Measurements from ENCODE around the gene U2AF1L4.

U2AF1L4 gene

DNA sequence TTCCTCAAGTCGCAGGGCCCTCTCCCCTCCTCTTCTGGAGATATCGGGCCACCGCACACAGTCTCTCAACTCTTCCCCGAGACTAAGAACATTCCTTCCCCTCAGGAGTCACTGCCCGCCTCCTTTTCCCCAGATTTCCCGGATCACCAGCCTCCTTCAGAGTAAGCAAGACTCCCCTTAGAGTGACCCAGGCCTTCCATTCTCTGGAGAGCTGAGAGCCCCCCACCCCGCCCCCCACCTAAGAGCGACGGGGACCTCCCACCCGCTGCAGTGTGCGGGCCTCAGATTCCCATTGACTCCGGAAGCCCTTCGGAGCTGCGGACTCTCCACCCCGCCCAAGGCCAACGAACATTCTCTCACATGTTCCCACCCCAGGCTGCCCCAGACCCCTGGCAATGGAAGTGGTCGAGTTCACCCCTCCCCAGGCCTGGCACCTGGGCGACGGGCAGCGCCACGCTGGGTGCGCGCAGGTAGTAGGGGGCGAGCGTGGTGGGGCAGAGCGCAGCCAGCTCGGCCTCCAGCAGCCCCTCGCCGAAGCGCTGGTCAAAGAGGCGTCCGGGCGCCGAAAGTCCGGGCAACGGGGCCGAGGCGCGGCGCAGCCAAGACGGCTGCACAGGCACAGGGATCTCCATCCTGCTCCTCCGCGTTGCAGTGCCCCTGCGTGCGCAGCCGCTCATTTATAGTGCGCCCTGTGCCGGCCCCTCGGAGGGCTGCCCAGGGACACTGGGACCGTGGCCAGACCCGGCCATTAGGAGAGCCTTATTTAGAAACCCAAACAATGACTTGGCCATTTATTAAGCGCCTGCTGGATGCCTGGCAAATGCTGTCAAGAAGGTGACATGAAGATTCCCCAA is 11.4 kb upstream of the U2AF1L4 start, which contains the start of gene HSPB6:
TSS of gene HSPB6 (minus strand) at position 653 of the 854 bp plus-strand sequence. CDS start at position 632, 21 bp downstream.
- DNase-seq, result no peak

GRCh38 chr19:35755550-35756376 is 10.5 kb upstream of the U2AF1L4 start:
- no peak for DNase-seq

DNA sequence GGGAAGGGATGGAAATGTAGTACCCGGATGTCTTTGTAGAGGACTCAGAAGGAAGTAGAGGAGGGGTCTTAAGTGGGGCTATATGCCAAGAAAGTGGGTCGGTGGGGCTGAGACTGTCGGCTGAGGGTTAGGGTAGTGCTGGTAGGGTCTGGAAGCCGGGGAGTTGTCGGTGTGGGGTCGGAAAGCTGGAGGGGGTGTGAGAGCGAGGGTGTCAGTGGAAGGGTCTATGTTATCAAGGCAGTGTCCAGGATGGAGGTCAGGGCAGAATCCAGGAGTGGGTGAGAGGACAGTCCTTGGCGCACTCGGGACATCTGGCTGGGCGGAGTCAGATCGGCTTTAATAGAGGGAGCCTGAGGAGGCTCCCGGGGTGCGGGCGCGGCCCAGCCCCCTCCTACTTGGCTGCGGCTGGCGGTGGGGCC is 9.9 kb upstream of the U2AF1L4 start:
- DNase-seq, result no peak

- no peak for DNase-seq
Observed at GRCh38 chr19:35754370-35755130, 9.3 kb upstream of the U2AF1L4 start.

DNA sequence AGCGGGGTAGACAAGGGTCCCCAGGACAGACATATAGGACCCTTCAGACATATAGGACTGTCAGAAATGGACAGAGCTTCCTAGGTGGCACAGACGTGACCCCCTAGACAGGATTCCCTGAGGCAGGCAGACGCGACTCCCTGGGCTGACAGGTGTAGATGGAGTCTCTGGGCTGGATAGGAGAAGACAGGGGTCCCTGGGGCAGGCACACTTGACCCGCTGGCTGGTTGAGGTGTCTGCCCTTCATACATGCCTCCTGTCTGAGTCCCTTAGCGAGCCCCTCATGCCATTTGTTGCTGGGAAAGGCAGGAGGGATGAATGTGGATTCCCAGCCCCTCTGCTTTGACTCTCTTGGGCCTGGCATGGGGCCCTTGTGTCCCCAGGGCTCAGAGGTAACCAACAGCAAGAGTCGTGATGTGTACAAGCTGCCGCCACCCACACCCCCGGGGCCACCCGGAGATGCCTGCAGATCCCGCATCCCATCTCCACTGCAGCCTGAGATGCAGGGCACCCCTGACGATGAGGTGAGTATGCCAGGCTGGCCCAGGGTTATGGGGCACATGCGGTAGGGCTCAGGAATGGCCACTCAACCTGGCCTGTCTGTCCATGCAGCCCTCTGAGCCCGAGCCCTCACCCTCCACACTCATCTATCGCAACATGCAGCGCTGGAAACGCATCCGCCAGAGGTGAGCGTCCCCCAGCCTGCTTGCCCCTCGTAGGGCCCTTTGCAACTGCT is 8.6 kb upstream of the U2AF1L4 start:
- no peak for DNase-seq

DNA sequence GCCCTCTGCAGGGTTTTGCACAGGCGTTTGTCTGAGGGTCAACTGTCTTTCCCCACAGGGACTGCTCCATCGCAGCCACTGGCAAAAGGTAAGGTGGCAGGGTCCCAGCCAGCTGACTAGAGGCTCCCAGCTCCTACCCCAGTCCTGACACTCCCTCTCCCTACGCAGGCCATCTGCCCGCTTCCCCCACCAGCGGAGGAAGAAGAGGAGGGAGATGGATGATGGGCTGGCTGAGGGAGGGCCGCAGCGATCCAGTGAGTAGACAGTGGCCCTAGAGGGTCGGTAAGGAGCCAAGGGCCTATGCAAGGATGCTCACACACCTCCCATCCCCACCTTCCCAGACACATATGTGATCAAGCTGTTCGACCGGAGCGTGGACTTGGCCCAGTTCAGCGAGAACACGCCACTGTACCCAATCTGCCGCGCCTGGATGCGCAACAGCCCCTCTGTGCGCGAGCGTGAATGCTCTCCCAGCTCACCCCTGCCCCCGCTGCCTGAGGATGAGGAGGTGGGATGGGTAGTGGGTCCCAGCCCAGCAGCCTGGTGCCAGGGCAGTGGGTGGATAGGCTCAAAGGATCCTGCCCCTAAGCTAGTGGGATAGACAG is 7.6 kb upstream of the U2AF1L4 start:
- DNase-seq, result no peak

- DNase-seq, result no peak
Observed at GRCh38 chr19:35751839-35752745, 6.9 kb upstream of the U2AF1L4 start.

- no peak for DNase-seq
Observed at GRCh38 chr19:35750167-35750566, 4.9 kb upstream of the U2AF1L4 start.

- peak; percentile 100 for DNase-seq
Observed at GRCh38 chr19:35748106-35749020, 3.1 kb upstream of the U2AF1L4 start, which contains the start of gene LIN37. TSS of gene LIN37 (plus strand) at chr19:35748576. CDS start at chr19:35748725, 149 bp downstream.

- no peak for DNase-seq
Observed at GRCh38 chr19:35746531-35746930, 1.3 kb upstream of the U2AF1L4 start.

DNA sequence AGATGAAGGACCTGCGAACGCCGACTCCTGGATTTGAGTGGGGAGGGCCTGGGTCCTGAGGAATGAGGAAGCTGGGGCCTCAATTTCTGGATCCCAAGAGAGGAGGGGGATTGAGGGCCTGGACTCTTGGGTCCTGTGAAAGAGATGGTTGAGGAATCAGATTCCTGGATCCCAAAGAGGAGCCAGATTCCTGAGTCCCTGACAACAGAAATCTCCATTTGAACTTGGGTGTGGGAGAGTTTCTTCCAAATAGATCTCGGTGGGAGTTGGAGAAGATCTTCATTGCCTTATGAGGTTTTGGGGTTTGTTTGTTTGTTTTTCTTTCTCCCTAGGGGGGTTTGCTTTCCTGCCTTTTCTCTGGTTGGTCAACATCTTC is 857 bp upstream of the U2AF1L4 start:
- no peak for DNase-seq

DNA sequence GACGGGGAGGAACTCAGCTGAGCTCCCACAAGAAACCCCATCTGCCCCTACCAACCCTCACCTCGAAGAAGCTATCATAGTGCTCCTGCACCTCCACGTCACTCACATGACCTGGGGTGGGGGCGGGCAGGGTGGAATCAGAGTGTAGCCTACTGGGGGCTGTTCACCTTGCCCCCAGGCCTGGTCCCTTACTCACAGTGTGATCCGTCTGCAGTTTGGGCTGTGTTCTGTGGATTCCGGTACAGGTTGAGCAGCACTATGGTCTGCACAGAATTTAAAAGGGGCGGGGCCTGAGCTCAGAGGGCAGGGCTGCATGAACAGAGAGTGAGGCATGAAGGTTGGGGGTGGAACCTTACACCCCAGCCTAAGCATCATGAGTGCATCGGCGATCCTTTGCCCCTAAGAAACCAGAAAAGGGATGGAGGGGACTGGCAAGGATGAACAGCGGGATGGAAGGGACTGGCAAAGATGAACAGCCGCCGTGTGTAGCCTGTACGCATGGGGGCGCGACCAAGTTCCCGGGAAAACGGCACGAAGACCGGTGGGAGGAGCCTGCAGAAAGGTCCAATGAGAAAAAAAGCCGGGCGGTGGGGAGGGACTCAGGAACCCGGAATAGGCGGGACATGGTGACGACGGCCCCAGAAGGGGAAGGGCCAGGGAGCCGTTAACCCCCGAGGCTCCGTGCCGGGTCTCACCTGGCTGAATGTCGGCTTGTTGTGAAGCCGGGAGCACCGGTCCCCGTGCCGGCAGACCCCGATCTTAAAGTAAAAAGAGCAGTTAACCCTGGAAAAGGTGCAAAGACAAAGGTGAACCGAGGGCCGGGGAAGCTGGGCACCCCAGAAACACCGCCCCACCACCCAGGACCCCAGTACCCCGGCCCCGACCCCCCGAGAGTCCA is 539 bp downstream of the U2AF1L4 start:
- peak; percentile 100 for DNase-seq

GRCh38 chr19:35743640-35744429 is 1.4 kb downstream of the U2AF1L4 start:
- DNase-seq, result no peak

- DNase-seq, result no peak
Observed at GRCh38 chr19:35742121-35742724, 3.0 kb downstream of the U2AF1L4 start, which contains the start of gene IGFLR1. TSS of gene IGFLR1 (minus strand) at chr19:35742452. CDS start at chr19:35741180, 1,272 bp downstream.

DNA sequence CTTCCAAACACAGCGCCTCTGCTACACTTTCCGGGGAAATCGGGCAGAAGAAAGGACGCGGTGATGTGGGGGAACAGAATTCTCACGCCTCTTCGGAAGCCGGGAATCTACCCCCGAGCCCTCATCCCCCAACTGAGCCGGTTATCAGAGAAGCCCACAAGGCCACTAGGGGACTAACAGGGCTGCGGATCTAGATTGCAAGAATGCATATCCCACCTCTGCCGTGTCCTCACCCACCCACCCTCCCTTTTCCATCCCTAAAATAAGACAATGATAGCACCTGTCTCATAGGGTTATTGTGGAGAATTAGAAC is 4.1 kb downstream of the U2AF1L4 start:
- DNase-seq, result no peak

- DNase-seq, result peak; percentile 100
Observed at GRCh38 chr19:35740423-35741202, 4.6 kb downstream of the U2AF1L4 start.

DNA sequence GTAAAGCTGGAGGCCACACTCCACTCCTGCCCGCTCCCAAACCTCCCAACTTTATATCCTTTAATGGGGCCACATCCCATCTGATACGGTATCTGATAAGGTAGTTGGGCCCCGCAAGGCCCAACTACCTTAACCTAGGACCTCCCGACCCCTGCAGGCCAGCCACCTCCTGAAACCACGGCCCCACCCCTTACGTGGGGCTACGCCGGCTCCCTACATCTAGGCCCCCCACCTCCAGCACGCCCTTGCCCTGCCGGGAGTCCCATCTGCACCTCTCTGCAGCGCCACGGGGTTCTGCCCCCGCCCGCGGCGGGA is 5.2 kb downstream of the U2AF1L4 start:
- no peak for DNase-seq
